HFFc6 (cell line): Measurements from ENCODE around the gene EXTL1. TPM values are rescaled to one million over a fixed set of nuclear protein-coding genes. Genes with fewer than 3 reads are reported as not detected.

ENCODE experiments used
- DNase-seq: peaks from one replicate; pipeline ENCODE4 v3.0.0-alpha.2; 2018
- H3K27ac Mint-ChIP-seq: 2 replicates; pipeline ENCODE4 v1.8.0; 2020; ENCODE audit warnings: mild to moderate bottlenecking, mixed read lengths
- H3K27me3 Mint-ChIP-seq: 2 replicates; pipeline ENCODE4 v1.8.0; 2021; ENCODE audit warnings: mild to moderate bottlenecking, moderate library complexity, mixed read lengths; ENCODE audit not compliant: insufficient read depth
- H3K36me3 Mint-ChIP-seq: 2 replicates; pipeline ENCODE4 v1.8.0; 2021; ENCODE audit warnings: low read depth, mixed read lengths
- H3K4me1 Mint-ChIP-seq: 2 replicates; pipeline ENCODE4 v1.8.0; 2020; ENCODE audit warnings: low read depth, mixed read lengths
- H3K4me3 Mint-ChIP-seq: 2 replicates; pipeline ENCODE4 v1.8.0; 2020; ENCODE audit warnings: mild to moderate bottlenecking, moderate library complexity, mixed read lengths
- H3K9me3 Mint-ChIP-seq: 2 replicates; pipeline ENCODE4 v1.8.0; 2020; ENCODE audit warnings: mild to moderate bottlenecking, mixed read lengths
- total RNA-seq, 6 experiments: library from RNA; stranded (reverse); fragmentation: NEBNext Ultra II Directional; extraction: Animal tissue kit (Norgen Biotek cat#: 25700); gene quantifications; 2 replicates in 1 of 6; 3 replicates in 5 of 6; pipeline ENCODE4 v1.2.3, GENCODE V29; 2021
- TF ChIP-seq, protein P1 (sequence below): fragments of 200-600 bp; sonication (generic); IDR thresholded peaks from 2 replicates; pipeline ENCODE4 v1.5.0; 2021; ENCODE audit warnings: antibody characterized with exemption, mild to moderate bottlenecking

Gene EXTL1
- total RNA-seq, 6 experiments from 2014 or later = 8.1 to 22.9 (median 9.4) TPM

- DNase-seq = no peak
- Mint-ChIP-seq H3K27me3 (no peaks in the 10 kb centered on the region; the same call in 1 of the 2 replicates), H3K36me3 (no peaks in the 10 kb centered on the region; the same call in 1 of the 2 replicates), H3K9me3 (no peaks in the 10 kb centered on the region), H3K27ac (peak overlapping the region; percentile 92), H3K4me1 (peaks cover 81% of the 10 kb centered on the region), H3K4me3 (peak overlapping the region; percentile 95)
- TF ChIP-seq, protein P1, sequence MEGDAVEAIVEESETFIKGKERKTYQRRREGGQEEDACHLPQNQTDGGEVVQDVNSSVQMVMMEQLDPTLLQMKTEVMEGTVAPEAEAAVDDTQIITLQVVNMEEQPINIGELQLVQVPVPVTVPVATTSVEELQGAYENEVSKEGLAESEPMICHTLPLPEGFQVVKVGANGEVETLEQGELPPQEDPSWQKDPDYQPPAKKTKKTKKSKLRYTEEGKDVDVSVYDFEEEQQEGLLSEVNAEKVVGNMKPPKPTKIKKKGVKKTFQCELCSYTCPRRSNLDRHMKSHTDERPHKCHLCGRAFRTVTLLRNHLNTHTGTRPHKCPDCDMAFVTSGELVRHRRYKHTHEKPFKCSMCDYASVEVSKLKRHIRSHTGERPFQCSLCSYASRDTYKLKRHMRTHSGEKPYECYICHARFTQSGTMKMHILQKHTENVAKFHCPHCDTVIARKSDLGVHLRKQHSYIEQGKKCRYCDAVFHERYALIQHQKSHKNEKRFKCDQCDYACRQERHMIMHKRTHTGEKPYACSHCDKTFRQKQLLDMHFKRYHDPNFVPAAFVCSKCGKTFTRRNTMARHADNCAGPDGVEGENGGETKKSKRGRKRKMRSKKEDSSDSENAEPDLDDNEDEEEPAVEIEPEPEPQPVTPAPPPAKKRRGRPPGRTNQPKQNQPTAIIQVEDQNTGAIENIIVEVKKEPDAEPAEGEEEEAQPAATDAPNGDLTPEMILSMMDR = no peak
Measured at GRCh38 chr1:26020941-26021646, 481 bp upstream of the EXTL1 start.

- H3K4me3 Mint-ChIP-seq = peak overlapping the region; percentile 95
- peaks cover 76% of the 10 kb centered on the region for H3K4me1 Mint-ChIP-seq
- no peaks in the 10 kb centered on the region for H3K9me3 Mint-ChIP-seq
- TF ChIP-seq, protein P1 = no peak
- H3K27ac Mint-ChIP-seq = peak overlapping the region; percentile 4; the same call in 1 of the 2 replicates
- DNase-seq = no peak
- H3K27me3 Mint-ChIP-seq = no peaks in the 10 kb centered on the region; the same call in 1 of the 2 replicates
- H3K36me3 Mint-ChIP-seq = no peaks in the 10 kb centered on the region; the same call in 1 of the 2 replicates
Measured at GRCh38 chr1:26022404-26022779, 817 bp downstream of the EXTL1 start.

DNA sequence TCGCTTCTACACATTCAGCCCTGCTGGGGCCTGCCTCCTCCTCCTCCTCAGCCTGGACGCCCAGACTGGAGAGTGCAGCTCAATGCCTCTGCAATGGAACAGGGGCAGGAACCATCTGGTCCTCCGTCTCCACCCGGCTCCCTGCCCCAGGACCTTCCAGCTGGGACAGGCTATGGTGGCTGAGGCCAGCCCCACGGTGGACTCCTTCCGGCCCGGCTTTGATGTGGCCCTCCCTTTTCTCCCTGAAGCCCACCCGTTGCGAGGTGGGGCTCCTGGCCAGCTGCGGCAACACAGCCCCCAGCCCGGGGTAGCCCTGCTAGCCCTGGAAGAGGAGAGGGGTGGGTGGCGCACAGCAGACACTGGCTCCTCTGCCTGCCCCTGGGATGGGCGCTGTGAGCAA lies 1.4 kb downstream of the EXTL1 start:
- H3K27ac Mint-ChIP-seq = peak overlapping the region; percentile 53; the same call in 1 of the 2 replicates
- peak overlapping the region; percentile 95 for H3K4me3 Mint-ChIP-seq
- no peaks in the 10 kb centered on the region; the same call in 1 of the 2 replicates for H3K27me3 Mint-ChIP-seq
- H3K9me3 Mint-ChIP-seq = no peaks in the 10 kb centered on the region
- H3K4me1 Mint-ChIP-seq = peaks cover 79% of the 10 kb centered on the region
- DNase-seq = no peak
- TF ChIP-seq, protein P1 = no peak
- H3K36me3 Mint-ChIP-seq = no peaks in the 10 kb centered on the region; the same call in 1 of the 2 replicates

DNA sequence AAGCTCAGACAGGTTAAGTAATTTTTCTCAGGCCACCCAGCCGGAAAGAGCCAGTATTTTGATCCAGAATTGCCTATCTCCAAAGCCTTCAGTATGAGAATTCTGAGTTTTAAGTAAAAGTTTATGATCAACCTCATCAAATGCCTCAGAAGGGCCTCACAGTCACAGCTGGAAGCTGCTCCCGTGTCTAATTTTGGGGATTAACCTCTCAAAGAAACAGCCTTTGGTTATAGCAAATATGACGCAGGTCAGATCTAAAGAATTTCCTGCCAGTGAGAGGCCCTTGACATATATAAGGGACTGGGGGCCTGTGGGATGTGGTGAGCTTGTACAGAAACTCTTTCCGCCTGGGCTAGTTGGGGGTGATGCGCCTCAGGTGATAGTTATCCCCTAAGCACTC lies 2.3 kb downstream of the EXTL1 start:
- no peaks in the 10 kb centered on the region; the same call in 1 of the 2 replicates for H3K27me3 Mint-ChIP-seq
- no peaks in the 10 kb centered on the region; the same call in 1 of the 2 replicates for H3K36me3 Mint-ChIP-seq
- TF ChIP-seq, protein P1 = no peak
- H3K4me1 Mint-ChIP-seq = peaks cover 73% of the 10 kb centered on the region
- peak overlapping the region; percentile 53; the same call in 1 of the 2 replicates for H3K27ac Mint-ChIP-seq
- H3K9me3 Mint-ChIP-seq = no peaks in the 10 kb centered on the region
- H3K4me3 Mint-ChIP-seq = peak overlapping the region; percentile 95
- DNase-seq = no peak

DNA sequence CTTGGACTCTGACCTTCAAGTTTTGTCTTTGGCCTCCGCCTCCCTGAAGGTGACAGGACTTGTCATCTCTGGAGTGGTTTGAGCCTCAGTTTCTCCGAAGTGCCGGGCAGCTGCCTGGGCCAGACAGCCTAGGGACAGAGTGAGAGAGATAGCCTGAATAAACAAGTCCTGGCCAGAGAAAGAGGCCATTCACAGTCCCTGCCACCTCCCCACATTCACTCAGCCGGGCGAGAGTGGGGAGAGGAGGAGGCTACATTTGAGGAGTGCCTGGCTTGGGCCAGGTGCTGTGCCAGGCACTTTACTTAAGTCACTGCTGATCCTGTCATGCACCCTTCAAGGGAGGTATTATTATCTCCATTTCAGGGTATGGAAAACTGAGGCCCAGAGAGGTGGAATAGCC lies 3.5 kb downstream of the EXTL1 start:
- Mint-ChIP-seq H3K9me3 (no peaks in the 10 kb centered on the region), H3K27me3 (no peaks in the 10 kb centered on the region; the same call in 1 of the 2 replicates), H3K4me1 (peaks cover 61% of the 10 kb centered on the region), H3K4me3 (peak overlapping the region; percentile 95; the same call in 1 of the 2 replicates), H3K27ac (no peak overlapping the region), H3K36me3 (no peaks in the 10 kb centered on the region)
- TF ChIP-seq, protein P1 = no peak
- no peak for DNase-seq
